Measurements from ENCODE around the gene CCDC102A. TPM values are rescaled to one million over a fixed set of nuclear protein-coding genes. Genes with fewer than 3 reads are reported as not detected.

CCDC102A gene
- total RNA-seq, 1 experiment from 2014 or later = 4.5 TPM

DNA sequence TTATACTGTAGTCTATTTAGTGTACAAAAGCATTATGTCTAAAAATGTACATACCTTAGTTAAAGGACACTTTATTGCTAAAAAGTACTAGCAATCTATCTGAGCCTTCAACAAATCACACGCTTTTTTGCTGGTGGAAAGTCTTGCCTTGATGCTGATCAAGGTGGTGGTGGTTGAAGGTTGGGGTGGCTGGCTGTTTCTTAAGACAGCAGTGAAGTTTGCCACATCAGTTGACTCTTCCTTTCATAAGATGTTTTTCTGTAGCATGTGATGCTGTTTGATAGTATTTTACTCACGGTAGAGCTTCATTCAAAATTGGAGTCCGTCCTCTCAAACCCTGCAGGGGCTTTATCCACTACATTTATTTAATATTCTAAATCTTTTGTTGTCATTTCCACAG lies 14.7 kb upstream of the CCDC102A start:
- intact Hi-C loops (cut with micrococcal nuclease) = no loop called here
- no peaks in the 10 kb centered on the region for H3K27me3 ChIP-seq (ENCODE audit: insufficient read depth, low read length)
- no peaks in the 10 kb centered on the region for H4K20me1 ChIP-seq (ENCODE audit: insufficient read depth)
- no peak for DNase-seq (ENCODE audit: low read depth, low spot score)
- BruUV-seq (replicated peaks) = no TSS peak
- ChIA-PET CTCF (no interaction called here), RAD21 (ENCODE audit: low non-redundant PET in 1 of 2, low total read pairs in 2 of 2, uncharacterized antibody in 2 of 2, unreplicated experiment in 2 of 2) (no interaction called here), POLR2A (no interaction called here)
- no peak overlapping the region for H3K4me3 ChIP-seq (replicated peaks in 1 of 2; ENCODE audit: low read depth in 1 of 2, low read length in 2 of 2)
- H3K9me2 ChIP-seq (ENCODE audit: insufficient read depth) = no peaks in the 10 kb centered on the region
- H3K9ac ChIP-seq (ENCODE audit: low read length) = no peak overlapping the region
- H3K36me3 ChIP-seq (ENCODE audit: control insufficient read depth in 1 of 2, insufficient read depth in 2 of 2, low read length in 2 of 2) = no peaks in the 10 kb centered on the region
- no peaks in the 10 kb centered on the region; a peak in 1 of 4 replicates for H3K9me3 ChIP-seq (ENCODE audit: control insufficient read depth in 1 of 2, insufficient read depth in 1 of 2, low read depth in 1 of 2, low read length in 2 of 2)
- H3K4me1 ChIP-seq (ENCODE audit: control insufficient read depth in 1 of 2, insufficient read depth in 2 of 2, low read length in 2 of 2) = no peaks in the 10 kb centered on the region
- H2AFZ ChIP-seq (ENCODE audit: low read depth, low read length, poor library complexity, severe bottlenecking) = no peak overlapping the region
- no peak overlapping the region for H3K27ac ChIP-seq (ENCODE audit: low read depth, low read length)
- TF ChIP-seq EZH2 (IDR thresholded peaks at IDR 0.05) (no peak), YY1 (IDR thresholded peaks at IDR 0.05; ENCODE audit: extremely low read depth, insufficient replicate concordance, low read depth, low read length) (no peak), RAD21 (IDR thresholded peaks at IDR 0.05; ENCODE audit: low read depth) (no peak), EZH2phosphoT487 (IDR thresholded peaks at IDR 0.05; ENCODE audit: borderline replicate concordance) (no peak), CBX3 (IDR thresholded peaks at IDR 0.05; ENCODE audit: low read depth) (no peak), POLR2AphosphoS5 (IDR thresholded peaks at IDR 0.05; ENCODE audit: low read depth, low read length) (no peak), CEBPB (IDR thresholded peaks at IDR 0.05; ENCODE audit: low read depth) (no peak), FOSL1 (IDR thresholded peaks at IDR 0.05; ENCODE audit: low read depth) (no peak), ZNF274 (IDR thresholded peaks at IDR 0.05; ENCODE audit: low read depth, low read length) (no peak), SP1 (IDR thresholded peaks at IDR 0.05; ENCODE audit: low read depth) (no peak), SIN3A (IDR thresholded peaks at IDR 0.05; ENCODE audit: low read depth) (no peak), EGR1 (IDR thresholded peaks at IDR 0.05; ENCODE audit: low read depth) (no peak), ZFX (IDR thresholded peaks at IDR 0.05) (no peak)
- TF ChIP-seq, protein P1, sequence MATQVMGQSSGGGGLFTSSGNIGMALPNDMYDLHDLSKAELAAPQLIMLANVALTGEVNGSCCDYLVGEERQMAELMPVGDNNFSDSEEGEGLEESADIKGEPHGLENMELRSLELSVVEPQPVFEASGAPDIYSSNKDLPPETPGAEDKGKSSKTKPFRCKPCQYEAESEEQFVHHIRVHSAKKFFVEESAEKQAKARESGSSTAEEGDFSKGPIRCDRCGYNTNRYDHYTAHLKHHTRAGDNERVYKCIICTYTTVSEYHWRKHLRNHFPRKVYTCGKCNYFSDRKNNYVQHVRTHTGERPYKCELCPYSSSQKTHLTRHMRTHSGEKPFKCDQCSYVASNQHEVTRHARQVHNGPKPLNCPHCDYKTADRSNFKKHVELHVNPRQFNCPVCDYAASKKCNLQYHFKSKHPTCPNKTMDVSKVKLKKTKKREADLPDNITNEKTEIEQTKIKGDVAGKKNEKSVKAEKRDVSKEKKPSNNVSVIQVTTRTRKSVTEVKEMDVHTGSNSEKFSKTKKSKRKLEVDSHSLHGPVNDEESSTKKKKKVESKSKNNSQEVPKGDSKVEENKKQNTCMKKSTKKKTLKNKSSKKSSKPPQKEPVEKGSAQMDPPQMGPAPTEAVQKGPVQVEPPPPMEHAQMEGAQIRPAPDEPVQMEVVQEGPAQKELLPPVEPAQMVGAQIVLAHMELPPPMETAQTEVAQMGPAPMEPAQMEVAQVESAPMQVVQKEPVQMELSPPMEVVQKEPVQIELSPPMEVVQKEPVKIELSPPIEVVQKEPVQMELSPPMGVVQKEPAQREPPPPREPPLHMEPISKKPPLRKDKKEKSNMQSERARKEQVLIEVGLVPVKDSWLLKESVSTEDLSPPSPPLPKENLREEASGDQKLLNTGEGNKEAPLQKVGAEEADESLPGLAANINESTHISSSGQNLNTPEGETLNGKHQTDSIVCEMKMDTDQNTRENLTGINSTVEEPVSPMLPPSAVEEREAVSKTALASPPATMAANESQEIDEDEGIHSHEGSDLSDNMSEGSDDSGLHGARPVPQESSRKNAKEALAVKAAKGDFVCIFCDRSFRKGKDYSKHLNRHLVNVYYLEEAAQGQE (IDR thresholded peaks at IDR 0.05; ENCODE audit: low read depth) = no peak
- TF ChIP-seq, protein P2, sequence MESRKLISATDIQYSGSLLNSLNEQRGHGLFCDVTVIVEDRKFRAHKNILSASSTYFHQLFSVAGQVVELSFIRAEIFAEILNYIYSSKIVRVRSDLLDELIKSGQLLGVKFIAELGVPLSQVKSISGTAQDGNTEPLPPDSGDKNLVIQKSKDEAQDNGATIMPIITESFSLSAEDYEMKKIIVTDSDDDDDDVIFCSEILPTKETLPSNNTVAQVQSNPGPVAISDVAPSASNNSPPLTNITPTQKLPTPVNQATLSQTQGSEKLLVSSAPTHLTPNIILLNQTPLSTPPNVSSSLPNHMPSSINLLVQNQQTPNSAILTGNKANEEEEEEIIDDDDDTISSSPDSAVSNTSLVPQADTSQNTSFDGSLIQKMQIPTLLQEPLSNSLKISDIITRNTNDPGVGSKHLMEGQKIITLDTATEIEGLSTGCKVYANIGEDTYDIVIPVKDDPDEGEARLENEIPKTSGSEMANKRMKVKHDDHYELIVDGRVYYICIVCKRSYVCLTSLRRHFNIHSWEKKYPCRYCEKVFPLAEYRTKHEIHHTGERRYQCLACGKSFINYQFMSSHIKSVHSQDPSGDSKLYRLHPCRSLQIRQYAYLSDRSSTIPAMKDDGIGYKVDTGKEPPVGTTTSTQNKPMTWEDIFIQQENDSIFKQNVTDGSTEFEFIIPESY (IDR thresholded peaks at IDR 0.05; ENCODE audit: extremely low read depth, insufficient replicate concordance, low read length) = no peak
- TF ChIP-seq, protein P3, sequence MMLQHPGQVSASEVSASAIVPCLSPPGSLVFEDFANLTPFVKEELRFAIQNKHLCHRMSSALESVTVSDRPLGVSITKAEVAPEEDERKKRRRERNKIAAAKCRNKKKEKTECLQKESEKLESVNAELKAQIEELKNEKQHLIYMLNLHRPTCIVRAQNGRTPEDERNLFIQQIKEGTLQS (IDR thresholded peaks at IDR 0.05) = no peak
- H3K4me2 ChIP-seq (ENCODE audit: low read length) = no peak overlapping the region
- ATAC-seq = no peak
- H3K79me2 ChIP-seq (ENCODE audit: insufficient read depth, low read length) = no peaks in the 10 kb centered on the region

Data from HCT116 (cell line).